Left ventricle myocardium inferior (tissue), 1 donor: ENCODE measurements around the gene CXCL5. TPM values are rescaled to one million over a fixed set of nuclear protein-coding genes. Genes with fewer than 3 reads are reported as not detected.
A peak's percentile ranks its signal among the peaks of the same experiment; 100 is the strongest.

Source experiments
- DNase-seq: peaks from one replicate; pipeline ENCODE4 v3.0.0-alpha.2; 2020
- H3K27ac ChIP-seq: fragments of 200-600 bp; replicated peaks from 2 replicates; pipeline ENCODE4 v1.8.0; 2021
- H3K27me3 ChIP-seq: fragments of 200-600 bp; 2 replicates; pipeline ENCODE4 v1.8.0; 2021; ENCODE audit warnings: low read depth
- H3K36me3 ChIP-seq: fragments of 200-600 bp; 2 replicates; pipeline ENCODE4 v1.8.0; 2021
- H3K4me1 ChIP-seq: fragments of 200-600 bp; 2 replicates; pipeline ENCODE4 v1.8.0; 2021
- H3K4me3 ChIP-seq: fragments of 200-600 bp; 2 replicates; pipeline ENCODE4 v1.8.0; 2021; ENCODE audit warnings: mild to moderate bottlenecking, moderate library complexity
- H3K9me3 ChIP-seq: fragments of 200-600 bp; replicated peaks from 2 replicates; pipeline ENCODE4 v1.8.0; 2021
- CTCF ChIP-seq: fragments of 200-600 bp; IDR thresholded peaks from 2 replicates; pipeline ENCODE4 v1.8.0; 2021; ENCODE audit warnings: antibody characterized with exemption, mild to moderate bottlenecking, borderline replicate concordance
- intact Hi-C: fragments of 100-400 bp; cut with micrococcal nuclease; formaldehyde crosslinking; loops from one replicate; pipeline ENCODE4 v1.11.0; 2022
- total RNA-seq: library from RNA; stranded (reverse); fragmentation: NEBNext Ultra II Directional; extraction: Animal tissue kit (Norgen Biotek cat#: 25700); gene quantifications from one replicate; pipeline ENCODE4 v1.2.1, GENCODE V29; 2021
- donor health status: DM: no; HTN: yes; CAD: no; lungs with severe emphysema.

CXCL5 gene
- total RNA-seq, 1 donor from 2014 or later = not detected

GRCh38 chr4:74037076-74037955 lies 38.8 kb upstream of the CXCL5 start:
- H3K27ac ChIP-seq = no peak overlapping the region
- peaks cover 16% of the 10 kb centered on the region for H3K27me3 ChIP-seq
- H3K9me3 ChIP-seq = no peaks in the 10 kb centered on the region
- intact Hi-C loops = no loop called here
- no peaks in the 10 kb centered on the region for H3K36me3 ChIP-seq
- no peak for DNase-seq
- peaks cover 30% of the 10 kb centered on the region for H3K4me1 ChIP-seq
- no peak for TF ChIP-seq CTCF
- H3K4me3 ChIP-seq = peak overlapping the region; percentile 71

GRCh38 chr4:74033739-74034138 lies 35.3 kb upstream of the CXCL5 start:
- no peak for TF ChIP-seq CTCF
- Histone ChIP-seq H3K4me3 (no peak overlapping the region), H3K9me3 (peaks cover 7% of the 10 kb centered on the region), H3K27me3 (peaks cover 16% of the 10 kb centered on the region), H3K4me1 (peaks cover 19% of the 10 kb centered on the region), H3K27ac (no peak overlapping the region), H3K36me3 (no peaks in the 10 kb centered on the region)
- intact Hi-C loops = no loop called here
- DNase-seq = no peak

GRCh38 chr4:74032064-74032463 lies 33.6 kb upstream of the CXCL5 start:
- intact Hi-C loops = no loop called here
- no peaks in the 10 kb centered on the region for H3K36me3 ChIP-seq
- peaks cover 23% of the 10 kb centered on the region for H3K9me3 ChIP-seq
- H3K4me1 ChIP-seq = peaks cover 2% of the 10 kb centered on the region
- H3K4me3 ChIP-seq = no peak overlapping the region
- peaks cover 10% of the 10 kb centered on the region for H3K27me3 ChIP-seq
- no peak for DNase-seq
- TF ChIP-seq CTCF = no peak
- H3K27ac ChIP-seq = no peak overlapping the region

- Histone ChIP-seq H3K27me3 (peaks cover 8% of the 10 kb centered on the region), H3K36me3 (no peaks in the 10 kb centered on the region), H3K9me3 (peaks cover 23% of the 10 kb centered on the region), H3K4me3 (no peak overlapping the region), H3K4me1 (no peaks in the 10 kb centered on the region), H3K27ac (no peak overlapping the region)
- DNase-seq = no peak
- intact Hi-C loops = no loop called here
- TF ChIP-seq CTCF = no peak
Measured at GRCh38 chr4:74031576-74031975, 33.1 kb upstream of the CXCL5 start.

GRCh38 chr4:74030285-74030684 lies 31.8 kb upstream of the CXCL5 start:
- Histone ChIP-seq H3K4me3 (no peak overlapping the region), H3K36me3 (no peaks in the 10 kb centered on the region), H3K27me3 (no peaks in the 10 kb centered on the region), H3K9me3 (peaks cover 35% of the 10 kb centered on the region), H3K4me1 (no peaks in the 10 kb centered on the region), H3K27ac (no peak overlapping the region)
- DNase-seq = no peak
- intact Hi-C loops = no loop called here
- TF ChIP-seq CTCF = no peak
